K562 (cell line): ENCODE data around the gene PIK3CB.

Experiments
- BHLHE40 ChIP-seq: IDR thresholded peaks from 2 replicates; pipeline ENCODE4 v1.6.1; 2011; ENCODE audit warnings: low read length, improper control_type of control experiment
- EGR1 ChIP-seq: fragments of 450-650 bp; conservative IDR thresholded peaks from 2 replicates; pipeline ENCODE4 v1.6.1; 2017; ENCODE audit warnings: mild to moderate bottlenecking
- EZH2 ChIP-seq: IDR thresholded peaks from 2 replicates; pipeline ENCODE4 v1.6.1; 2012; ENCODE audit warnings: low read depth, mild to moderate bottlenecking, inconsistent platforms, low read length, borderline replicate concordance
- KHSRP ChIP-seq: fragments of 450-650 bp; IDR thresholded peaks from 2 replicates; pipeline ENCODE4 v1.6.1; 2017
- SREBF2 ChIP-seq: sonication (generic); formaldehyde crosslinking; IDR thresholded peaks from 2 replicates; pipeline ENCODE4 v1.4.0; 2020; ENCODE audit warnings: mild to moderate bottlenecking, missing genetic modification reagents
- THAP7 ChIP-seq: fragments of 250-450 bp; sonication (Bioruptor Pico); IDR thresholded peaks from 2 replicates; pipeline ENCODE4 v1.5.0; 2021

GRCh38 chr3:138718849-138719248 is 115.9 kb downstream of the PIK3CB start:
- TF ChIP-seq EGR1 (no peak), THAP7 (CRISPR knock-in tag) (no peak), BHLHE40 (no peak), KHSRP (no peak), SREBF2 (CRISPR knock-in tag) (no peak), EZH2 (no peak)
